Type B pancreatic cell (in vitro differentiated cells): ENCODE measurements around the gene CD82. TPM values are rescaled to one million over a fixed set of nuclear protein-coding genes. Genes with fewer than 3 reads are reported as not detected.
A peak's percentile ranks its signal among the peaks of the same experiment; 100 is the strongest.

ENCODE experiments used
- DNase-seq: peaks from one replicate; pipeline ENCODE4 v3.0.0; 2021; ENCODE audit warnings: mixed read lengths; ENCODE audit not compliant: unreplicated experiment; ENCODE audit errors: extremely low spot score
- H3K27ac Mint-ChIP-seq: 2 replicates; pipeline ENCODE4 v1.8.0; 2021; ENCODE audit warnings: mild to moderate bottlenecking, mixed read lengths
- H3K27me3 Mint-ChIP-seq: 2 replicates; pipeline ENCODE4 v1.8.0; 2021; ENCODE audit warnings: mixed read lengths
- H3K36me3 Mint-ChIP-seq: 2 replicates; pipeline ENCODE4 v1.8.0; 2021; ENCODE audit warnings: mixed read lengths
- H3K4me1 Mint-ChIP-seq: one replicate; pipeline ENCODE4 v1.8.0; 2021; ENCODE audit warnings: mixed read lengths; ENCODE audit not compliant: unreplicated experiment
- H3K4me3 Mint-ChIP-seq: 2 replicates; pipeline ENCODE4 v1.8.0; 2021; ENCODE audit warnings: mild to moderate bottlenecking, mixed read lengths
- H3K9me3 Mint-ChIP-seq: 2 replicates; pipeline ENCODE4 v1.8.0; 2021; ENCODE audit warnings: mixed read lengths
- total RNA-seq: library from RNA; stranded (reverse); gene quantifications from 2 replicates; pipeline ENCODE4 v1.2.1, GENCODE V29; 2021; ENCODE audit warnings: low replicate concordance
- TF ChIP-seq, protein P1 (sequence below): fragments of 200-600 bp; sonication (generic); conservative IDR thresholded peaks from 2 replicates; pipeline ENCODE4 v1.5.0; 2021; ENCODE audit warnings: antibody characterized with exemption, mild to moderate bottlenecking

The CD82 gene
- total RNA-seq, 1 donor from 2014 or later: 82.1 TPM

DNA sequence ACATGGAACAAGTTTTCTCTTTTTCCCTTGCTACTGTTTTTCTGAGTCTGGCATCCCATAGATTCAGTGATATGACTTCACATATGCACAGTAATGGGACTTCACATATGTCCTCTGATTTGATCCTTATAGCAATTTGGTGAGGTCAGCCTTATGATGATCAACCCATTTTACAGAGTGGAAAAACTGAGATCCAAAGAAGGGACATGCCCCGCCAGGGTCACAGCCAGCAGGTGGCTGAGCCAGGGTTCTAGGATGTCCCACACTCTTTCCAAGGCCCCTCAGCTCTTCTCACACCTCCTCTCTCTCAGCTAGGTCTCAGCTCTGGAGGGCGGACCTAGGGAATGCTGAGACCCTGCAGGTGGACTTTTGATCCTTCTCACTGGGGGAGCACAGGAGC lies 44.3 kb upstream of the CD82 start:
- no peak for DNase-seq
- Mint-ChIP-seq H3K4me3 (no peak overlapping the region), H3K27me3 (peaks cover 45% of the 10 kb centered on the region), H3K9me3 (no peaks in the 10 kb centered on the region), H3K4me1 (peaks cover 59% of the 10 kb centered on the region), H3K36me3 (no peaks in the 10 kb centered on the region), H3K27ac (no peak overlapping the region)
- TF ChIP-seq, protein P1, sequence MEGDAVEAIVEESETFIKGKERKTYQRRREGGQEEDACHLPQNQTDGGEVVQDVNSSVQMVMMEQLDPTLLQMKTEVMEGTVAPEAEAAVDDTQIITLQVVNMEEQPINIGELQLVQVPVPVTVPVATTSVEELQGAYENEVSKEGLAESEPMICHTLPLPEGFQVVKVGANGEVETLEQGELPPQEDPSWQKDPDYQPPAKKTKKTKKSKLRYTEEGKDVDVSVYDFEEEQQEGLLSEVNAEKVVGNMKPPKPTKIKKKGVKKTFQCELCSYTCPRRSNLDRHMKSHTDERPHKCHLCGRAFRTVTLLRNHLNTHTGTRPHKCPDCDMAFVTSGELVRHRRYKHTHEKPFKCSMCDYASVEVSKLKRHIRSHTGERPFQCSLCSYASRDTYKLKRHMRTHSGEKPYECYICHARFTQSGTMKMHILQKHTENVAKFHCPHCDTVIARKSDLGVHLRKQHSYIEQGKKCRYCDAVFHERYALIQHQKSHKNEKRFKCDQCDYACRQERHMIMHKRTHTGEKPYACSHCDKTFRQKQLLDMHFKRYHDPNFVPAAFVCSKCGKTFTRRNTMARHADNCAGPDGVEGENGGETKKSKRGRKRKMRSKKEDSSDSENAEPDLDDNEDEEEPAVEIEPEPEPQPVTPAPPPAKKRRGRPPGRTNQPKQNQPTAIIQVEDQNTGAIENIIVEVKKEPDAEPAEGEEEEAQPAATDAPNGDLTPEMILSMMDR: no peak

DNA sequence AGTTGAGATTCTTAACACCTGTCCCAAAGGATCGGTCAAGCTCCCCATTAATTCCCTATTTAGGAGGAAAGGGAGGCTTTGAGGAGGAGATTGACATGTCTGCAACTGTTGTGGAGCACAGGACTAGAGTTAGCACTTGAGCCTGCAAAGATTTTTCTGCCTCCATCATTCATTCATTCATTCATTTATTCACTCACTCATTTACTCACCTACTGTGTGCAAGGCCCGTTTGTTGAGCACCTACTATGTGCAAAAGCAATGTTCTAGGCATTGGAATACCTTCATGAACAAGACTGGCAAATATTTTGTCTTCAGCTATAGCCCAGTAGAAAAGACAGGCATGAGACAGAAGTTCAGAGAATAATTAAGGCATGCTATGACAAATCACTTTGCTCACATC lies 43.2 kb upstream of the CD82 start:
- TF ChIP-seq, protein P1: no peak
- Mint-ChIP-seq H3K36me3 (no peaks in the 10 kb centered on the region), H3K9me3 (no peaks in the 10 kb centered on the region), H3K27ac (no peak overlapping the region), H3K27me3 (peaks cover 45% of the 10 kb centered on the region), H3K4me3 (no peak overlapping the region), H3K4me1 (peaks cover 57% of the 10 kb centered on the region)
- no peak for DNase-seq

DNA sequence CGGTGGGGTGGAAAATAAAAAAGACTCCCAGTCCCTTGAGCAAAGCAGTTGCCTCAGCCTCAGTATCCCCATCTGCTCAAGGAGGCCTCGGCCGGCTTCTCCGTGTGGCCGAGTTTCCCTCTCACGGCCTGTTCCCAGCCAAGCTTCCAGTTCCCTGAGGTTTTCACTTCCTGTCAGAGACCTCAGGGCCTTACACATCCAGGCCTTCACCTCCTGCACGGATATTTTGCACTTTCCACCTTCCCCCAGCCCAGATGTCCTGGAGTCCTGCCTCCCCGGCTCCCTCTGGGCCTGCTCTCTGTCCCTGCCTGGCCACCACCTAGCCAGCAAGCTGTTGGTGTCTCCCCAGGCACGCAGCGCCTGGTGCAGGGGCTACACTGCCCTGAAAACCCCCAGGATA lies 41.1 kb upstream of the CD82 start:
- Mint-ChIP-seq H3K4me3 (no peak overlapping the region), H3K27ac (no peak overlapping the region), H3K27me3 (peaks cover 32% of the 10 kb centered on the region), H3K36me3 (no peaks in the 10 kb centered on the region), H3K4me1 (peaks cover 47% of the 10 kb centered on the region), H3K9me3 (no peaks in the 10 kb centered on the region)
- DNase-seq: no peak
- TF ChIP-seq, protein P1: no peak

DNA sequence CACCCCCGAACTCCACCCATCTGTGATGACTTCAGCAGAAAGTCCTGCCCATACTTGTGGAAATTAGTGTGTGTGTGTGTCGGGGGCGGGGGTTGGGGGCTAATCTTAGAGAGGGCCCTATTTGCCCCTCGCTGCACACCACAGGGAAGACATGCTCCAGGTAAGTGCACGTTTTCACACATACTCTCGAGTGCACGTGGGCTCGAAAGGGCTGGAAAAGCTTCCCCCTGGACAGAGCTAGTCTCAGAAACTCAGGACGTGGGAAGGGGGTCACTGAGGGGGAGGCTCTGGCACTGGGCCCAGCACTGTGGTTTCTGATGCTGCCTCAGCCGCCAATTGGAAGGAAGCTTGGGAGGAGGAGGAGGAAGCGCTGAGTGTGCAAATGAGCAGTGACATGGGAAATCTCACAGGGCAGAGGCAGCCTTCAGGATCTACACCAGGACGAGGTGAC lies 40.7 kb upstream of the CD82 start:
- Mint-ChIP-seq H3K4me1 (peaks cover 43% of the 10 kb centered on the region), H3K4me3 (peak overlapping the region; percentile 39), H3K36me3 (no peaks in the 10 kb centered on the region), H3K9me3 (no peaks in the 10 kb centered on the region), H3K27me3 (peaks cover 28% of the 10 kb centered on the region), H3K27ac (no peak overlapping the region)
- TF ChIP-seq, protein P1: no peak
- DNase-seq: no peak

DNA sequence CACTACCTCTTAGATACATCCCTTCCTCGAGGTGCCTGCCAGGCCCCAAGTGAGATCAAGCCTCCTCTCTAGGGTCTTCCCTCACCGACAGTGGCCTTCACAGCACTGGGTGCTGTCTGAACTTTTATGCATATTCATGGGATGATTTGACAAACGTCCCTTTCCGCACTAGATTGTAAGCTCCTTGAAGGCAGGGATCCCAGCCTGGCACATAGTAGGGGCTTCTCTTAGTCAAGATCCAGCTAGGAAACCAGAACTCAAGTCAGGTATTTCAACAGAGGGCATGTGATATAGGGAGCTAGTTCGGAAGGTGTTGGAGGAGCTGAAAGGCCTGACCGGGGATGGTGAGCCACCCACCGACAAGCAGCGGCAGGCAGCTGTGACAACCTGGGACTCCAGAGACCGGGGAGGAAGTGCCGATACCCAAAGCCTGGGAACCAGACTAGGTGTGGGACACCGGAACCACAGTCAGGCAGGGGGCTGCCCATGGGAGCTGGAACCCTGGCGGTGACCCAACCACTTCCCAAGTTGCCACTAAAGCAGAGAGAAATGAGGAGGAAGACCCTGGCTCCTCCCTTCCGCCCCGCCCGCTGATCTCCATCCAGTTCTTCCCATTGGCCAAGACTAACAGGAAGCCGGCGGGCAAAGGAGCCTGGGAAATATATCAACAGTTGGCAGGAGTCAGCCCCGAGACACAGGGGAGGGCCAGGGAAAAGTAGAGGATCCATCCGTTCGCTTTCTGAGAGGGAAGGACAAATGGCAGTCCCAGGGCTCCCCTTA lies 39.8 kb upstream of the CD82 start:
- TF ChIP-seq, protein P1: no peak
- no peaks in the 10 kb centered on the region for H3K36me3 Mint-ChIP-seq
- no peak for DNase-seq
- peaks cover 39% of the 10 kb centered on the region for H3K4me1 Mint-ChIP-seq
- peaks cover 23% of the 10 kb centered on the region for H3K27me3 Mint-ChIP-seq
- H3K27ac Mint-ChIP-seq: no peak overlapping the region
- no peaks in the 10 kb centered on the region for H3K9me3 Mint-ChIP-seq
- H3K4me3 Mint-ChIP-seq: peak overlapping the region; percentile 4
